Thyroid gland (tissue), 4 donors: ENCODE results near the gene C1orf185. TPM values are rescaled to one million over a fixed set of nuclear protein-coding genes. Genes with fewer than 3 reads are reported as not detected.
"Not testable (repeated sequence)": the region's sequence is repeated elsewhere in the genome, so short reads cannot be mapped to it uniquely, and the experiment has no call there.

Source experiments
- DNase-seq, 2 donors: peaks; one replicate each; pipeline ENCODE4 v3.0.0-alpha.2; 2019
- H3K27ac ChIP-seq, 3 donors: fragments of 200-600 bp; sonication (generic); 1 replicate in 2 of 3; 2 replicates in 1 of 3; pipeline ENCODE4 v1.5.1; 2016 to 2019; ENCODE audit warnings: mild to moderate bottlenecking in 1 of 3, moderate library complexity in 1 of 3
- H3K27me3 ChIP-seq: fragments of 200-600 bp; sonication (generic); one replicate; pipeline ENCODE4 v1.5.1; 2019
- H3K36me3 ChIP-seq, 2 donors: fragments of 200-600 bp; sonication (generic); one replicate each; pipeline ENCODE4 v1.5.1; 2016 to 2019
- H3K4me1 ChIP-seq, 2 donors: fragments of 200-600 bp; sonication (generic); one replicate each; pipeline ENCODE4 v1.5.1; 2017 to 2019
- H3K4me3 ChIP-seq, 3 donors: fragments of 200-600 bp; sonication (generic); replicated peaks in 1 of 3; 1 replicate in 2 of 3; 2 replicates in 1 of 3; pipeline ENCODE4 v1.5.1; 2016; ENCODE audit warnings: mild to moderate bottlenecking in 1 of 3
- H3K9me3 ChIP-seq: fragments of 200-600 bp; sonication (generic); one replicate; pipeline ENCODE4 v1.5.1; 2017
- CTCF ChIP-seq, 6 experiments: fragments of 200-600 bp in 3 of 6; fragments of 450-650 bp in 3 of 6; sonication (generic) in 3 of 6; IDR thresholded peaks; one replicate each; pipeline ENCODE4 v1.5.1; 2016 to 2019; ENCODE audit warnings: antibody characterized with exemption in 6 of 6, mild to moderate bottlenecking in 2 of 6, inconsistent platforms in 1 of 6, moderate library complexity in 1 of 6
- POLR2A ChIP-seq, 2 donors: fragments of 450-650 bp; IDR thresholded peaks; one replicate each; pipeline ENCODE4 v1.6.1; 2017; ENCODE audit warnings: antibody characterized with exemption in 2 of 2, mild to moderate bottlenecking in 2 of 2, moderate library complexity in 1 of 2
- WGBS, 2 donors: methylation state at CpG; one replicate each; pipeline ENCODE4 v1.1.5; 2017; 5-methylcytosine and 5-hydroxymethylcytosine counted together
- intact Hi-C: fragments of 100-400 bp; cut with DNase I; formaldehyde crosslinking; loops from one replicate; pipeline ENCODE4 v1.15.1; 2023
- total RNA-seq, 4 donors: library from RNA; depleted of rRNA; stranded (reverse); fragments of >200 nt; gene quantifications; one replicate each; pipeline ENCODE4 v1.2.3, GENCODE V29; 2016

C1orf185 gene
- total RNA-seq, 4 donors from 2014 or later = not detected

GRCh38 chr1:51156752-51157151, 54.7 kb downstream of the C1orf185 start:
- no peaks in the 10 kb centered on the region for H3K4me1 ChIP-seq
- intact Hi-C loops = no loop called here
- H3K9me3 ChIP-seq = no peaks in the 10 kb centered on the region
- no peak overlapping the region for H3K27ac ChIP-seq
- TF ChIP-seq CTCF (IDR thresholded peaks at IDR 0.05) (no peak), POLR2A (IDR thresholded peaks at IDR 0.05) (no peak)
- no peak overlapping the region for H3K4me3 ChIP-seq
- no peaks in the 10 kb centered on the region for H3K36me3 ChIP-seq
- WGBS, 2 donors = 74 to 80% methylated on average over 1 of the region's 1 CpG
- H3K27me3 ChIP-seq = no peaks in the 10 kb centered on the region
- DNase-seq = no peak

GRCh38 chr1:51157395-51157794, 55.4 kb downstream of the C1orf185 start:
- Histone ChIP-seq H3K27ac (no peak overlapping the region), H3K27me3 (no peaks in the 10 kb centered on the region), H3K36me3 (no peaks in the 10 kb centered on the region), H3K4me1 (no peaks in the 10 kb centered on the region), H3K4me3 (no peak overlapping the region), H3K9me3 (no peaks in the 10 kb centered on the region)
- TF ChIP-seq POLR2A (IDR thresholded peaks at IDR 0.05) = no peak
- no peak for TF ChIP-seq CTCF (IDR thresholded peaks at IDR 0.05)
- 78 to 80% methylated on average over 4 of the region's 4 CpGs for WGBS, 2 donors
- DNase-seq = no peak
- intact Hi-C loops = no loop called here

GRCh38 chr1:51158263-51158662, 56.2 kb downstream of the C1orf185 start:
- Histone ChIP-seq H3K9me3 (no peaks in the 10 kb centered on the region), H3K4me1 (no peaks in the 10 kb centered on the region), H3K27ac (no peak overlapping the region), H3K36me3 (no peaks in the 10 kb centered on the region), H3K4me3 (no peak overlapping the region), H3K27me3 (no peaks in the 10 kb centered on the region)
- DNase-seq = no peak
- intact Hi-C loops = no loop called here
- 94 to 96% methylated on average over 4 of the region's 4 CpGs for WGBS, 2 donors
- TF ChIP-seq POLR2A (IDR thresholded peaks at IDR 0.05) = no peak
- no peak for TF ChIP-seq CTCF (IDR thresholded peaks at IDR 0.05)

GRCh38 chr1:51162560-51162959, 60.5 kb downstream of the C1orf185 start:
- intact Hi-C loops, DNase-seq: not testable (repeated sequence)
- WGBS, 2 donors = 81 to 85% methylated on average over 5 of the region's 5 CpGs

GRCh38 chr1:51165540-51165939, 63.5 kb downstream of the C1orf185 start:
- DNase-seq = no peak
- intact Hi-C loops = no loop called here
- H3K27me3 ChIP-seq = no peaks in the 10 kb centered on the region

More at GRCh38 chr1:51162560-51162959, 60.5 kb downstream of the C1orf185 start:
- H3K27me3 ChIP-seq, H3K36me3 ChIP-seq, H3K9me3 ChIP-seq, H3K4me1 ChIP-seq, H3K27ac ChIP-seq, H3K4me3 ChIP-seq: not testable (repeated sequence)

More at GRCh38 chr1:51165540-51165939, 63.5 kb downstream of the C1orf185 start:
- TF ChIP-seq CTCF (IDR thresholded peaks at IDR 0.05) (no peak), POLR2A (IDR thresholded peaks at IDR 0.05) (no peak)
- no peak overlapping the region for H3K4me3 ChIP-seq
- no peaks in the 10 kb centered on the region for H3K9me3 ChIP-seq
- no peaks in the 10 kb centered on the region for H3K36me3 ChIP-seq
- H3K27ac ChIP-seq = no peak overlapping the region
- H3K4me1 ChIP-seq = no peaks in the 10 kb centered on the region
